C4-2B (cell line): ENCODE data around the gene PRKG1.

Experiments
- ZFX ChIP-seq: fragments of 450-650 bp; IDR thresholded peaks from 2 replicates; pipeline ENCODE4 v1.6.1; 2017
- TF ChIP-seq, protein P1 (sequence below): fragments of 450-650 bp; conservative IDR thresholded peaks from 2 replicates; pipeline ENCODE4 v1.5.1; 2017; ENCODE audit warnings: mild to moderate bottlenecking

DNA sequence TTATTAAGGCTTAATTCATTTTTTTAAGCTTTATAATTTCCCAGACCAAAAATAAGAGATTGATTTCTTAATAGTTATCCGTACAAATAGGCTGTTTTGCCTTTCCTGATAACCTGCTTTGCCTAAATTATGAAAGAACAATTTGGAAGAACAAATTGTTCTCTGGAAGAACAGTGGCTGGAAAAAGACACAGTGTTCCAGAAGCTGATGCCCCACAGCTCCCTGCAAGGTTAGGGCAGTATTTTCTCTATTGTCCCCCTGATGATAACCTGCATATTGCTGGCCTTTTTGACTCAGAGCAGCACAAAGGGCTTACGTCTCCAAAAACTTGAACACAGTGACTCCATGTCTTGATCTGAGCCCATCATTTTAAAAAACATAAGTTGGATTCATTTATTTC, 473.7 kb downstream of the PRKG1 start:
- TF ChIP-seq, protein P1, sequence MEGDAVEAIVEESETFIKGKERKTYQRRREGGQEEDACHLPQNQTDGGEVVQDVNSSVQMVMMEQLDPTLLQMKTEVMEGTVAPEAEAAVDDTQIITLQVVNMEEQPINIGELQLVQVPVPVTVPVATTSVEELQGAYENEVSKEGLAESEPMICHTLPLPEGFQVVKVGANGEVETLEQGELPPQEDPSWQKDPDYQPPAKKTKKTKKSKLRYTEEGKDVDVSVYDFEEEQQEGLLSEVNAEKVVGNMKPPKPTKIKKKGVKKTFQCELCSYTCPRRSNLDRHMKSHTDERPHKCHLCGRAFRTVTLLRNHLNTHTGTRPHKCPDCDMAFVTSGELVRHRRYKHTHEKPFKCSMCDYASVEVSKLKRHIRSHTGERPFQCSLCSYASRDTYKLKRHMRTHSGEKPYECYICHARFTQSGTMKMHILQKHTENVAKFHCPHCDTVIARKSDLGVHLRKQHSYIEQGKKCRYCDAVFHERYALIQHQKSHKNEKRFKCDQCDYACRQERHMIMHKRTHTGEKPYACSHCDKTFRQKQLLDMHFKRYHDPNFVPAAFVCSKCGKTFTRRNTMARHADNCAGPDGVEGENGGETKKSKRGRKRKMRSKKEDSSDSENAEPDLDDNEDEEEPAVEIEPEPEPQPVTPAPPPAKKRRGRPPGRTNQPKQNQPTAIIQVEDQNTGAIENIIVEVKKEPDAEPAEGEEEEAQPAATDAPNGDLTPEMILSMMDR: no peak
- no peak for TF ChIP-seq ZFX
